Loucy (cell line): ENCODE data around the gene NR2F2.

Experiments used
- CTCF ChIP-seq: fragments of 200-600 bp; sonication (generic); conservative IDR thresholded peaks from 2 replicates; pipeline ENCODE4 v1.5.1; 2014; ENCODE audit warnings: mild to moderate bottlenecking, antibody characterized with exemption, low read length
- EZH2phosphoT487 ChIP-seq: fragments of 200-600 bp; IDR thresholded peaks from 2 replicates; pipeline ENCODE4 v1.6.1; 2018; ENCODE audit warnings: antibody characterized with exemption, mild to moderate bottlenecking, moderate library complexity, borderline replicate concordance

GRCh38 chr15:96343113-96344059 is 12.9 kb downstream of the NR2F2 start:
- TF ChIP-seq CTCF (no peak), EZH2phosphoT487 (no peak)
